OCI-LY1 (cell line): ENCODE data around the gene RBM45.

Experiments
- H2AFZ ChIP-seq: fragments of 200-600 bp; sonication (generic), shearing (Covaris generic); 2 replicates; pipeline ENCODE4 v1.6.0; 2014; ENCODE audit warnings: antibody characterized with exemption, mild to moderate bottlenecking, low read length
- H3F3A ChIP-seq: fragments of 200-600 bp; sonication (generic), shearing (Covaris generic); 2 replicates; pipeline ENCODE4 v1.6.0; 2014; ENCODE audit warnings: mild to moderate bottlenecking, antibody characterized with exemption, low read length, moderate library complexity; ENCODE audit not compliant: insufficient read depth
- H3K27ac ChIP-seq: fragments of 200-600 bp; sonication (generic); 2 replicates; pipeline ENCODE4 v1.5.1; 2014; ENCODE audit warnings: low read length, mixed run types, mild to moderate bottlenecking, low read depth; ENCODE audit not compliant: poor library complexity, severe bottlenecking
- H3K27me3 ChIP-seq: fragments of 200-600 bp; sonication (generic); 2 replicates; pipeline ENCODE4 v1.6.0; 2014; ENCODE audit warnings: antibody characterized with exemption, mild to moderate bottlenecking, low read length, moderate library complexity; ENCODE audit not compliant: insufficient read depth
- H3K36me3 ChIP-seq: fragments of 200-600 bp; sonication (generic); 2 replicates; pipeline ENCODE4 v1.6.1; 2014; ENCODE audit warnings: mild to moderate bottlenecking, antibody characterized with exemption, low read length, moderate library complexity, mixed read lengths; ENCODE audit not compliant: insufficient read depth
- H3K4me1 ChIP-seq: fragments of 200-600 bp; sonication (generic); 2 replicates; pipeline ENCODE4 v1.5.1; 2014; ENCODE audit warnings: mild to moderate bottlenecking, low read length, moderate library complexity; ENCODE audit not compliant: insufficient read depth, severe bottlenecking
- H3K4me2 ChIP-seq: fragments of 200-600 bp; sonication (generic), shearing (Covaris generic); 2 replicates; pipeline ENCODE4 v1.6.1; 2014; ENCODE audit warnings: low read length
- H3K4me3 ChIP-seq: fragments of 200-600 bp; sonication (generic); 2 replicates; pipeline ENCODE4 v1.5.1; 2014; ENCODE audit warnings: low read length, low read depth, mild to moderate bottlenecking, mixed read lengths; ENCODE audit not compliant: poor library complexity, severe bottlenecking
- H3K79me2 ChIP-seq: fragments of 200-600 bp; shearing (Covaris generic); 2 replicates; pipeline ENCODE4 v1.6.1; 2016; ENCODE audit warnings: mixed run types, low read length, mixed read lengths; ENCODE audit not compliant: insufficient read depth
- H3K9ac ChIP-seq: fragments of 200-600 bp; sonication (generic), shearing (Covaris generic); 2 replicates; pipeline ENCODE4 v1.6.1; 2014; ENCODE audit warnings: mild to moderate bottlenecking, low read length, mixed read lengths
- H3K9me2 ChIP-seq: fragments of 200-600 bp; sonication (generic), shearing (Covaris generic); 2 replicates; pipeline ENCODE4 v1.6.1; 2014; ENCODE audit warnings: low read depth, mild to moderate bottlenecking, low read length, mixed read lengths
- H3K9me3 ChIP-seq: fragments of 200-600 bp; shearing (Covaris generic); 2 replicates; pipeline ENCODE4 v1.6.1; 2014; ENCODE audit warnings: low read length, mixed read lengths
- H4K20me1 ChIP-seq: fragments of 200-600 bp; sonication (generic), shearing (Covaris generic); 2 replicates; pipeline ENCODE4 v1.6.0; 2016; ENCODE audit warnings: mild to moderate bottlenecking, low read length; ENCODE audit not compliant: insufficient read depth
- EZH2 ChIP-seq: fragments of 200-600 bp; sonication (generic), shearing (Covaris generic); IDR thresholded peaks from 2 replicates; pipeline ENCODE4 v1.8.0; 2017; ENCODE audit warnings: borderline replicate concordance, mixed run types, mild to moderate bottlenecking, antibody characterized with exemption, low read length, moderate library complexity, mixed read lengths
- TF ChIP-seq, protein P1 (sequence below): fragments of 200-600 bp; sonication (generic), shearing (Covaris generic); IDR thresholded peaks from 2 replicates; pipeline ENCODE4 v1.5.1; 2017; ENCODE audit warnings: mild to moderate bottlenecking, antibody characterized with exemption, low read length, moderate library complexity, mixed read lengths

Gene RBM45

DNA sequence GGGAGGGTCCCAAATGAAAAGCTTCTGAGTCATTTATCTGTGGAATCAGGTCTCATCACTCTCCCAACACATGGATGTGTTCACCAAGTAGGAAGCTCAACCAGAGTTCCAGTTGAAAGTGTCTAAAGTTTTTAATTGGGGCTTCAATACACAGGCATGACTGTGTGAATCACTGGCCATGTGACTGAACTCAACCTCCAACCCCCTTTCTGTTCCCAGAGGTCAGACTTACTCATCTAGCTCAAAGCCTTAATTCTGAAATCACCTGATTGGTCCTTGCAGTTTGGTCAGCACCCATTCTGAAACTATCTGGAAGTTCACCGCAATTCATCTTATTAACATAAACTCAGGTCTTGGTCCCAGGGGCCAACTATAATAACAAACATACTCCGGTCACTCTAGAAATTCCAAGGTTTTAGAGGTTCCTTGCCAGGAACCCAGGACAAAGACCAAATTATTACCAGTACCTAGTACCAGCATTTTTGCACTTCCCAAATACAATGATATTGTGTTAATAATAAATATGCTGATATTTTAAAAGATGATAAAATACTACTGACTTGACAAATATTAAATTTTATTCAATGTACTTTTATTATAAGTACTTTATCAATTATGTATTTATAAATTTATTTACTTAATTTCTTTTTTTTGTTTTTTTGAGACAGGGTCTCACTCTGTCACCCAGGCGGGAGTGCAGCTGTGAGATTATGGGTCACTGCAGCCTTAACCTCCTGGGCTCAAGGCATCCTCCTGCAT, 10.7 kb upstream of the RBM45 start:
- H3K9me3 ChIP-seq, result no peaks in the 10 kb centered on the region
- no peaks in the 10 kb centered on the region for H3K79me2 ChIP-seq
- H3K4me2 ChIP-seq, result no peak overlapping the region
- H3K9ac ChIP-seq, result no peak overlapping the region
- no peaks in the 10 kb centered on the region for H3K9me2 ChIP-seq
- H3K4me1 ChIP-seq, result no peaks in the 10 kb centered on the region
- H3K27ac ChIP-seq, result no peak overlapping the region
- H4K20me1 ChIP-seq, result no peaks in the 10 kb centered on the region
- H3K27me3 ChIP-seq, result no peaks in the 10 kb centered on the region
- no peaks in the 10 kb centered on the region for H3F3A ChIP-seq
- H3K4me3 ChIP-seq, result no peak overlapping the region
- TF ChIP-seq, protein P1, sequence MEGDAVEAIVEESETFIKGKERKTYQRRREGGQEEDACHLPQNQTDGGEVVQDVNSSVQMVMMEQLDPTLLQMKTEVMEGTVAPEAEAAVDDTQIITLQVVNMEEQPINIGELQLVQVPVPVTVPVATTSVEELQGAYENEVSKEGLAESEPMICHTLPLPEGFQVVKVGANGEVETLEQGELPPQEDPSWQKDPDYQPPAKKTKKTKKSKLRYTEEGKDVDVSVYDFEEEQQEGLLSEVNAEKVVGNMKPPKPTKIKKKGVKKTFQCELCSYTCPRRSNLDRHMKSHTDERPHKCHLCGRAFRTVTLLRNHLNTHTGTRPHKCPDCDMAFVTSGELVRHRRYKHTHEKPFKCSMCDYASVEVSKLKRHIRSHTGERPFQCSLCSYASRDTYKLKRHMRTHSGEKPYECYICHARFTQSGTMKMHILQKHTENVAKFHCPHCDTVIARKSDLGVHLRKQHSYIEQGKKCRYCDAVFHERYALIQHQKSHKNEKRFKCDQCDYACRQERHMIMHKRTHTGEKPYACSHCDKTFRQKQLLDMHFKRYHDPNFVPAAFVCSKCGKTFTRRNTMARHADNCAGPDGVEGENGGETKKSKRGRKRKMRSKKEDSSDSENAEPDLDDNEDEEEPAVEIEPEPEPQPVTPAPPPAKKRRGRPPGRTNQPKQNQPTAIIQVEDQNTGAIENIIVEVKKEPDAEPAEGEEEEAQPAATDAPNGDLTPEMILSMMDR, result no peak
- TF ChIP-seq EZH2, result no peak
- H2AFZ ChIP-seq, result no peak overlapping the region
- H3K36me3 ChIP-seq, result no peaks in the 10 kb centered on the region

DNA sequence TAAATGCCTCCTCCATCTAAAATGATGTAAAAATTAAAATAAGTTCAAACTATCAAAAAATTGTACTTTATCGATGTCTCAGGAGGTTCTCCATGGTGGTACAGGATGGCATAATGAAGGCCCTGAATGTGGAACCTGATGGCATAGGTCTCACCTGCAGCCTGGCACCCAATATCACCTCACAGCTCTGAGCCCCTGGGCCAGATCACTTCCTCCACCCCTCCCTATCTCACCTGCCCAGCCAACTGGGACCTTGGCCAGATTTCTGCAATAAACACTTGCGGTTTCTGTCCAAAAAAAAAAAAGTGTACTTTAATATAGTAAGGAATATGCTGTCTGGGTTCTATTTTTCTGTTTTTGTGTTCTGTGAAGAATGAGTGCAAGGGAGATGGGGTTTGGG, 6.7 kb upstream of the RBM45 start:
- Histone ChIP-seq H3K36me3 (no peaks in the 10 kb centered on the region), H3F3A (no peaks in the 10 kb centered on the region), H3K4me2 (no peak overlapping the region), H3K4me1 (no peaks in the 10 kb centered on the region), H2AFZ (no peak overlapping the region), H3K79me2 (no peaks in the 10 kb centered on the region), H3K27ac (no peak overlapping the region), H3K9me3 (no peaks in the 10 kb centered on the region), H3K4me3 (no peak overlapping the region), H3K9me2 (no peaks in the 10 kb centered on the region), H3K27me3 (no peaks in the 10 kb centered on the region), H3K9ac (no peak overlapping the region), H4K20me1 (no peaks in the 10 kb centered on the region)
- TF ChIP-seq, protein P1, result no peak
- TF ChIP-seq EZH2, result no peak

DNA sequence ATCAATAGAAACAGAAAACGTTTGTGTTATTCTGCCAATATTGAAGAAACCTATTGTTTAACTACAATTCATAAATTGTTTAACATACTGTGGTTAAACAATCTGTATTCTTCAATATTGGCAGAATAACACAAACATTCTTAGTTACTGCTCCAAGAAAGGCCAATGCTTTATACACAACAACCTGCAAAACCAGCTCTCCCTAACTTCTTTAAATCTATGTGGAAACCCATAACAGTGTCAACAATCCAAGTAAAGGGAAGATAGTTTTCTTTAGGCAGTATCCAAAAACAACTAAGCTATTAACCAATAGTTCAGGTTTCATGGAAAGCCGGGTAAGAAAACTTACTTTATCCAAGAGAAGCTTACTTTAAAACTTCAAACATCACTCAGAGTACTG, 6.2 kb upstream of the RBM45 start:
- H3K4me3 ChIP-seq, result no peak overlapping the region
- H3K9me3 ChIP-seq, result no peaks in the 10 kb centered on the region
- no peaks in the 10 kb centered on the region for H3K4me1 ChIP-seq
- H3K9ac ChIP-seq, result no peak overlapping the region
- H3K9me2 ChIP-seq, result no peaks in the 10 kb centered on the region
- H3K27ac ChIP-seq, result no peak overlapping the region
- no peak overlapping the region for H2AFZ ChIP-seq
- no peaks in the 10 kb centered on the region for H3K79me2 ChIP-seq
- no peak overlapping the region for H3K4me2 ChIP-seq
- H3K27me3 ChIP-seq, result no peaks in the 10 kb centered on the region
- no peaks in the 10 kb centered on the region for H3K36me3 ChIP-seq
- H3F3A ChIP-seq, result no peaks in the 10 kb centered on the region
- no peaks in the 10 kb centered on the region for H4K20me1 ChIP-seq
- TF ChIP-seq, protein P1, result no peak
- TF ChIP-seq EZH2, result no peak
